K562 (cell line): Measurements from ENCODE around the gene DET1. TPM values are rescaled to one million over a fixed set of nuclear protein-coding genes. Genes with fewer than 3 reads are reported as not detected.
A peak's percentile ranks its signal among the peaks of the same experiment; 100 is the strongest.
"Not testable (repeated sequence)": the region's sequence is repeated elsewhere in the genome, so short reads cannot be mapped to it uniquely, and the experiment has no call there.

Source experiments
- ATAC-seq: fragments of 200-7000 bp; cut with Tn5 transposase; 3 replicates; pipeline ENCODE4 v1.9.1; 2020; ENCODE audit warnings: moderate library complexity
- BruUV-seq: library from RNA; stranded (reverse); fragments of 400-500 nt; replicated peaks from 2 replicates; lab custom pipeline; 2021; lab: Mats Ljungman, UMichigan
- CTCF ChIA-PET: fragments of 300-600 bp; formaldehyde crosslinking; extraction: SDS; loops from one replicate; lab custom pipeline; 2021; ENCODE audit warnings: low intra/inter-chr PET ratio; lab: Yijun Ruan, JAX
- POLR2A ChIA-PET: fragments of 300-600, 350-650 bp; sonication (Branson Sonifier 250); formaldehyde crosslinking; extraction: SDS; loops from one replicate; lab custom pipeline; 2021; ENCODE audit warnings: antibody characterized with exemption, inconsistent platforms; lab: Yijun Ruan, JAX
- DNase-seq, 4 experiments: peaks; one replicate each; pipeline versions ENCODE4 v3.0.0 to v3.0.0-alpha.2; 2011 to 2018; ENCODE audit warnings: low spot score in 3 of 4, mixed read lengths in 3 of 4; ENCODE audit errors: extremely low read depth in 1 of 4
- FAIRE-seq: peaks from 2 replicates; lab custom pipeline; 2011; peaks lifted over from hg19 to GRCh38; lab: Jason Lieb, UNC
- H2AFZ ChIP-seq: 2 replicates; pipeline ENCODE4 v1.6.0; 2011; ENCODE audit warnings: low read depth, low read length, control low read depth, inconsistent platforms
- H3K27ac ChIP-seq: fragments of 200-600 bp; 3 replicates; pipeline ENCODE4 v1.8.0; 2011; ENCODE audit warnings: low read depth, mild to moderate bottlenecking, control low read depth, inconsistent platforms, low read length, moderate library complexity, mixed read lengths; ENCODE audit errors: extremely low read depth
- H3K27me3 ChIP-seq, 2 experiments: fragments of 300-600 bp in 1 of 2; 2 replicates in 1 of 2; 3 replicates in 1 of 2; pipeline versions ENCODE4 v1.6.0 to v1.8.0; 2011; ENCODE audit warnings: inconsistent platforms in 2 of 2, low read length in 2 of 2, mild to moderate bottlenecking in 1 of 2, mixed read lengths in 1 of 2, moderate library complexity in 1 of 2; ENCODE audit not compliant: control insufficient read depth in 2 of 2, insufficient read depth in 2 of 2
- H3K36me3 ChIP-seq: fragments of 300-600 bp; 3 replicates; pipeline ENCODE4 v1.8.0; 2011; ENCODE audit warnings: mild to moderate bottlenecking, low read length, inconsistent platforms; ENCODE audit not compliant: control insufficient read depth, insufficient read depth
- H3K4me1 ChIP-seq, 2 experiments: fragments of 200-600 bp in 1 of 2; replicated peaks in 1 of 2; 2 replicates in 1 of 2; 3 replicates in 1 of 2; pipeline versions ENCODE4 v1.5.1 to v1.8.0; 2011; ENCODE audit warnings: inconsistent platforms in 2 of 2, low read length in 2 of 2, mild to moderate bottlenecking in 1 of 2, mixed read lengths in 1 of 2, moderate library complexity in 1 of 2; ENCODE audit not compliant: control insufficient read depth in 2 of 2, insufficient read depth in 2 of 2
- H3K4me2 ChIP-seq: 2 replicates; pipeline ENCODE4 v1.6.1; 2011; ENCODE audit warnings: low read length, control low read depth, inconsistent platforms, mixed read lengths; ENCODE audit not compliant: insufficient read depth
- H3K4me3 ChIP-seq: fragments of 200-600 bp; sonication (generic), shearing (Covaris generic); 2 replicates; pipeline ENCODE4 v1.5.1; 2016; ENCODE audit warnings: control low read depth, inconsistent platforms
- H3K79me2 ChIP-seq: fragments of 200-600 bp; 3 replicates; pipeline ENCODE4 v1.8.0; 2011; ENCODE audit warnings: low read length, inconsistent platforms; ENCODE audit not compliant: control insufficient read depth, insufficient read depth
- H3K9ac ChIP-seq, 2 experiments: 2 replicates each; pipeline versions ENCODE4 v1.6.0 to v1.6.1; 2011; ENCODE audit warnings: low read depth in 2 of 2, low read length in 2 of 2, control low read depth in 1 of 2, inconsistent platforms in 1 of 2, mild to moderate bottlenecking in 1 of 2, mixed read lengths in 1 of 2; ENCODE audit not compliant: insufficient read depth in 1 of 2
- H3K9me1 ChIP-seq: one replicate; pipeline ENCODE4 v1.6.0; 2011; ENCODE audit warnings: inconsistent platforms, mild to moderate bottlenecking, low read length, moderate library complexity; ENCODE audit not compliant: control insufficient read depth, insufficient read depth
- H3K9me3 ChIP-seq: replicated peaks from 2 replicates; pipeline ENCODE4 v1.5.1; 2011; ENCODE audit warnings: low read depth, low read length, inconsistent platforms; ENCODE audit not compliant: control insufficient read depth, insufficient read depth
- H4K20me1 ChIP-seq: replicated peaks from 2 replicates; pipeline ENCODE4 v1.6.1; 2011; ENCODE audit warnings: low read length, inconsistent platforms, mixed read lengths; ENCODE audit not compliant: control insufficient read depth, insufficient read depth
- NCOA1 ChIP-seq: fragments of 450-650 bp; IDR thresholded peaks from 2 replicates; pipeline ENCODE4 v1.6.1; 2016; ENCODE audit warnings: low read depth
- SPI1 ChIP-seq: IDR thresholded peaks from 2 replicates; pipeline ENCODE4 v1.6.1; 2011; ENCODE audit warnings: low read depth, low read length, control low read depth, borderline replicate concordance
- WGBS: fragments of 100-300 bp; shearing (Covaris generic); methylation state at CpG from one replicate; pipeline ENCODE4 v1.1.6; 2016; ENCODE audit warnings: low coverage, mixed read lengths; ENCODE audit not compliant: insufficient coverage; ENCODE audit errors: missing lambda C conversion rate; 5-methylcytosine and 5-hydroxymethylcytosine counted together
- in situ Hi-C: fragments of 300-500 bp; cut with MboI; formaldehyde crosslinking; loops from 4 replicates; pipeline ENCODE4 v1.15.0; 2018; ENCODE audit warnings: inconsistent platforms, mixed read lengths
- intact Hi-C: fragments of 100-400 bp; cut with micrococcal nuclease; formaldehyde crosslinking; loops from 2 replicates; pipeline ENCODE4 v1.14.2; 2022
- polyA plus RNA-seq, 8 experiments: library from polyadenylated mRNA; depleted of rRNA in 4 of 8; stranded (reverse) in 5 of 8; unstranded in 3 of 8; fragments of >200 nt; fragmentation: Nextera tagmentation in 2 of 8; fragmentation: Illumina TruSeq in 1 of 8; extraction: Ambion mirVana in 2 of 8; extraction: Trizol in 1 of 8; gene quantifications; 2 replicates each; pipeline versions ENCODE4 v1.2.1 to v1.2.3, GENCODE V29; 2011 to 2014; ENCODE audit warnings: inconsistent platforms in 1 of 8, missing spikeins in 1 of 8
- total RNA-seq, 7 experiments: library from RNA; depleted of rRNA in 6 of 7; stranded (reverse); fragments of >200 nt in 6 of 7; fragmentation: Illumina TruSeq in 2 of 7; extraction: Trizol in 2 of 7; gene quantifications; 2 replicates each; pipeline versions ENCODE4 v1.2.1 to v1.2.3, GENCODE V29; 2011 to 2021; ENCODE audit warnings: low replicate concordance in 1 of 7

Gene DET1
- total and polyA plus RNA-seq, 9 of the 15 experiments (the other 6 are each of a cell fraction or from before 2014, with no cell fraction given), result 4.2 to 8.1 (median 6.0) TPM

DNA sequence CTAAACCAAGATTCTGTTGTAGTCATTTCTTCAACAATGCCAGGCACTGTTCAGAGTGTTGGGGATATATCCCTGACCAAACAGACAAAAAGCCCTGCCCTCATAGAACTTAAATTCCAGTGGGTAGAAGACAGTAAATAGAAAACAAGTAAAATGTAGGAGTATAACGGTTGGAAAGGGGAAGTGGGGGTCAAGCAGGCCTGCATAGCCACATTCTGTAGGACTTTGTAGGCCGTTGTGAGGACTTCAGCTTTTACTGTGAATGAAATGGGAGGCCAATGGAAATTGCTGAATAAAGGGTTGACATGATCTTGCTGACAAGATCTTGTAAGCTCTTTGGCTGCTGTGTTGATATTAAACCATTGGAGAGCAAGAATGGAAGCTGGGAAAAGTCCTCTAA is 77.2 kb downstream of the DET1 start:
- Histone ChIP-seq H3K27me3 (no peaks in the 10 kb centered on the region), H3K27ac (no peak overlapping the region), H3K4me2 (no peak overlapping the region), H3K36me3 (peaks cover 63% of the 10 kb centered on the region), H3K4me3 (no peak overlapping the region), H4K20me1 (no peaks in the 10 kb centered on the region), H3K9ac (0 out of 4 replicates have a peak overlapping the region, but pooled peaks of 1 of the 2 experiments have one; percentile 6), H3K4me1 (peaks cover 5 to 15% of the 10 kb centered on the region in 2 experiments; a peak in 4 of 5 replicates), H3K9me1 (no peaks in the 10 kb centered on the region), H3K9me3 (no peaks in the 10 kb centered on the region), H2AFZ (no peak overlapping the region), H3K79me2 (peaks cover 48% of the 10 kb centered on the region)
- intact Hi-C loops (no loop called here), in situ Hi-C loops (no loop called here)
- WGBS, result 78% methylated on average over 2 of the region's 2 CpGs
- ATAC-seq (no peak), DNase-seq (no peak), FAIRE-seq (no peak)
- CTCF ChIA-PET, result no interaction called here
- BruUV-seq, result no TSS peak
- no peak for TF ChIP-seq NCOA1
- TF ChIP-seq SPI1, result peak; percentile 54
- POLR2A ChIA-PET, result no interaction called here

DNA sequence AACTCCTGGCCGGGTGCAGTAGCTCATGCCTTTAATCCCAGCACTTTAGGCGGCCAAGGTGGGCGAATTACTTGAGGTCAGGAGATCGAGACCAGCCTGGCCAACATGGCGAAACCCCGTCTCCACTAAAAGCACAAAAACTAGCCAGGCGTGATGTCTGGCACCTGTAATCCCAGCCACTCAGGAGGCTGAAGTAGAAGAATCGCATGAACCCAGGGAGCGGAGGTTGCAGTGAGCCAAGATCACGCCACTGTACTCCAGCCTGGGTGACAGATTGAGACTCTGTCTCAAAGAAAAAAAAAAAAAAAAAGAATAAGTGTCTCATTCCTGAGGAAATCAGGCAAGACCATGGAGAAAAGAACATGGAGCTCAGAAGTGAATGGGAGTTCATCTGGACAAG is 77.8 kb downstream of the DET1 start:
- CTCF ChIA-PET, H3K27me3 ChIP-seq, intact Hi-C loops, POLR2A ChIA-PET, H2AFZ ChIP-seq, H3K9me3 ChIP-seq, FAIRE-seq, BruUV-seq, DNase-seq, H3K27ac ChIP-seq, H3K9me1 ChIP-seq, H4K20me1 ChIP-seq, in situ Hi-C loops, ATAC-seq: not testable (repeated sequence)
- Histone ChIP-seq H3K79me2 (peaks cover 50% of the 10 kb centered on the region), H3K4me3 (peak overlapping the region; percentile 88; the same call in 1 of the 2 replicates), H3K36me3 (peaks cover 69% of the 10 kb centered on the region), H3K4me2 (peak overlapping the region; percentile 99), H3K4me1 (peaks cover 5 to 15% of the 10 kb centered on the region in 2 experiments; a peak in 4 of 5 replicates), H3K9ac (peak overlapping the region in 1 of 2 experiments; percentile 94; a peak in 1 of 4 replicates)
- 88% methylated on average over 9 of the region's 10 CpGs for WGBS
